ENCODE measurements around the gene OTUB2. TPM values are rescaled to one million over a fixed set of nuclear protein-coding genes. Genes with fewer than 3 reads are reported as not detected.

The OTUB2 gene
- total and polyA plus RNA-seq, 2 of the 8 experiments (the other 6 are each of a cell fraction or from before 2014, with no cell fraction given) = 2.2 to 4.2 TPM

DNA sequence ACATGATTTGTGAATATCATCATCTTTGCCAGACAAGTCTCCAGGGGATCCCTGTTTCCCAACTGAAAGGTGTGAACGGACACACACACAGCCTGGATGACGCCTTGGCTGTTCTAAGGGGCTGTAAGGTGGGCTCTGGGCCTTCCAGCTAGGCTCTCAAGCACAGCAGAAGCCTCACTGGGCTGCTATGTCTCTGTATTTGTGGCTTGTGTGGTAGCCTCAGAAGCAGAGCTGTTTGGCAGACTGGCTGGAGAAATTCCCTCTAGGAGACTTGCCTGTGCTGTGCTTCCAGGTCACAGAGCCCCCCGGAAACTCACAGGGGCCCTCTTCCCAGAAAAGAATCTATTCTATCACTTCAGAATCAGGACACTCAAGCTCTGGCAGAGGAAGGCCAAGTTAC lies 21.4 kb downstream of the OTUB2 start (continued):
- TF ChIP-seq GABPA (IDR thresholded peaks at IDR 0.05; ENCODE audit: borderline replicate concordance, insufficient read depth, low read length) (no peak), GTF2F1 (IDR thresholded peaks at IDR 0.05; ENCODE audit: borderline replicate concordance, low read depth, low read length) (no peak), MAFK (IDR thresholded peaks at IDR 0.05; ENCODE audit: low read depth, low read length) (no peak)
- TF ChIP-seq, protein P1, sequence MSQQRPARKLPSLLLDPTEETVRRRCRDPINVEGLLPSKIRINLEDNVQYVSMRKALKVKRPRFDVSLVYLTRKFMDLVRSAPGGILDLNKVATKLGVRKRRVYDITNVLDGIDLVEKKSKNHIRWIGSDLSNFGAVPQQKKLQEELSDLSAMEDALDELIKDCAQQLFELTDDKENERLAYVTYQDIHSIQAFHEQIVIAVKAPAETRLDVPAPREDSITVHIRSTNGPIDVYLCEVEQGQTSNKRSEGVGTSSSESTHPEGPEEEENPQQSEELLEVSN (IDR thresholded peaks at IDR 0.05) = no peak

Measured in H1 (cell line).